HEK293 (cell line): ENCODE measurements around the gene HSPG2.

Experiments used
- REST ChIP-seq: fragments of 450-650 bp; formaldehyde crosslinking; IDR thresholded peaks from 2 replicates; pipeline ENCODE4 v1.5.1; 2016; ENCODE audit warnings: missing biosample characterization, missing genetic modification characterization
- TF ChIP-seq, protein P1 (sequence below): fragments of 450-650 bp; formaldehyde crosslinking; IDR thresholded peaks from 2 replicates; pipeline ENCODE4 v1.5.1; 2016; ENCODE audit warnings: missing biosample characterization, missing genetic modification characterization

GRCh38 chr1:21939650-21940374 lies 2.7 kb upstream of the HSPG2 start:
- TF ChIP-seq REST (tag by site-specific recombination) = no peak
- TF ChIP-seq, protein P1, sequence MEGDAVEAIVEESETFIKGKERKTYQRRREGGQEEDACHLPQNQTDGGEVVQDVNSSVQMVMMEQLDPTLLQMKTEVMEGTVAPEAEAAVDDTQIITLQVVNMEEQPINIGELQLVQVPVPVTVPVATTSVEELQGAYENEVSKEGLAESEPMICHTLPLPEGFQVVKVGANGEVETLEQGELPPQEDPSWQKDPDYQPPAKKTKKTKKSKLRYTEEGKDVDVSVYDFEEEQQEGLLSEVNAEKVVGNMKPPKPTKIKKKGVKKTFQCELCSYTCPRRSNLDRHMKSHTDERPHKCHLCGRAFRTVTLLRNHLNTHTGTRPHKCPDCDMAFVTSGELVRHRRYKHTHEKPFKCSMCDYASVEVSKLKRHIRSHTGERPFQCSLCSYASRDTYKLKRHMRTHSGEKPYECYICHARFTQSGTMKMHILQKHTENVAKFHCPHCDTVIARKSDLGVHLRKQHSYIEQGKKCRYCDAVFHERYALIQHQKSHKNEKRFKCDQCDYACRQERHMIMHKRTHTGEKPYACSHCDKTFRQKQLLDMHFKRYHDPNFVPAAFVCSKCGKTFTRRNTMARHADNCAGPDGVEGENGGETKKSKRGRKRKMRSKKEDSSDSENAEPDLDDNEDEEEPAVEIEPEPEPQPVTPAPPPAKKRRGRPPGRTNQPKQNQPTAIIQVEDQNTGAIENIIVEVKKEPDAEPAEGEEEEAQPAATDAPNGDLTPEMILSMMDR (tag by site-specific recombination) = no peak
